GM18519 (cell line): ENCODE measurements around the gene ZNF281.
A peak's percentile ranks its signal among the peaks of the same experiment; 100 is the strongest.

ENCODE experiments used
- ATAC-seq: cut with Tn5 transposase; IDR thresholded peaks from one replicate; pipeline ENCODE4 v1.9.1; 2021; ENCODE audit warnings: mild to moderate bottlenecking, moderate library complexity; ENCODE audit not compliant: unreplicated experiment, low FRiP score

Gene ZNF281

DNA sequence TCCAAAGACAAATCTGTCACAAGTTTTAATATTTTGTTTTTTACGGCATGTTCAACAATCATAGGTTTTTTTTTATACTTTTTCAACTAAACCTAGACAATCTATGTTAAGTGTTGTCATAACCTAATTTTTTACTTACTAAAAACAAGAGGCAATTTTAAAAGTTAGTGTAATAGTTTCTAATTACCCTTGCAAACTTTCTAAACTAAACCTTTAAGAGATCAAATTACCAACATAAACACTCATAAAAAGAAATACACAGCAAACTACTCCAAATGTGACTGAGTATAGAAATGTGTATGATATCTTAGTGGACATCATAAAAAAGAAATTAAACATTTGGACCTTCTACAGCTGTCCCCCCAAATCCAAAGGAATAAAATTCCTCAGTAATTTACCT lies 10.0 kb downstream of the ZNF281 start:
- ATAC-seq: no peak

- ATAC-seq: no peak
Observed at GRCh38 chr1:200398373-200398772, 11.5 kb downstream of the ZNF281 start.

- no peak for ATAC-seq
Observed at GRCh38 chr1:200392625-200393185, 17.1 kb downstream of the ZNF281 start.

- no peak for ATAC-seq
Observed at GRCh38 chr1:200391747-200392146, 18.1 kb downstream of the ZNF281 start.

- no peak for ATAC-seq
Observed at GRCh38 chr1:200388791-200389190, 21.0 kb downstream of the ZNF281 start.

DNA sequence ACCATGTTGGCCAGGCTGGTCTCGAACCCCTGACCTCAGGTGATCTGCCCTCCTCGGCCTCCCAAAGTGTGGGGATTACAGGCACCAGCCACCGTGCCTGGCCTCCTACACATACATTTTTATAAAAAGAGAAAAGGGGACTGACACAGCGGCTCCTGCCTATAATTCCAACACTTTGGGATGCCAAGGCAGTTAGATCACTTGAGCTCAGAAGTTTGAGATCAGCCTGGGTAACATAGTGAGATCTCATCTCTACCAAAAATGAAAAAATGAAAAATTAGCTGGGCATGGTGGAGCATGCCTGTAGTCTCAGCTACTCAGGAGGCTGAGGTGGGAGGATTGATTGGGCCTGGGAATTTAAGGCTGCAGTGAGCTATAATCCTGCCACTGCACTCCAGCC lies 23.4 kb downstream of the ZNF281 start:
- ATAC-seq: no peak

- ATAC-seq: no peak
Observed at GRCh38 chr1:200384818-200385390, 24.9 kb downstream of the ZNF281 start.

- ATAC-seq: no peak
Observed at GRCh38 chr1:200381256-200381984, 28.4 kb downstream of the ZNF281 start.

- ATAC-seq: peak; percentile 31
Observed at GRCh38 chr1:200380589-200381021, 29.2 kb downstream of the ZNF281 start.

DNA sequence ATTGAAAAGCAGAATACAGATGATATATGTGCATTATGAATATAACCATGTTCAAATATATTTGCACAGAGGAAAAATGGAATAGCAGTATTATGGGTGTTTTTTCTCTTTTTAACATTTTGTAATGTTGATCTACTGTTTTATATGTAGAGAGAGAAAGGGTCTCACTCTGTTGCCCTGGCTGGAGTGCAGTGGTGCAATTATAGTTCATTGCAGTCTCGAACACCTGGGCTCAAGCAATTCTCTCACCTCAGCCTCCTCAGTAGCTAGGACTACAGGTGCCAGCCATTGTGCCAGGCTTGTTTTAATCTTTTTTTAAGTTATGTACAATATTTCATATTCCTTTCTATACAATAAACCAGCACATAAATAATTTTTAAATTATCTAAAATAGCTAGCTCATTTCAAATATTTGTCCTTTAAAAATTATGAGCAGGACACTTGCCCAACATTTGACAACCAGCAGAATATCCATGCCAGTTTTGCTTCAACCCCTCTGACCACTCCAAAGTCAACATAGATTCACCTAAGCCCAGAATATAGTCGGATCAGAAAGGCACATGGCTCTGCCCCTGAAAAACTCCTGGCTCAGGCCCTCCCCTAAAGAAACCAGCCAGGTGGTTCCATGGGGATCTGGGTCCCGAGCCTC lies 29.8 kb downstream of the ZNF281 start:
- no peak for ATAC-seq

DNA sequence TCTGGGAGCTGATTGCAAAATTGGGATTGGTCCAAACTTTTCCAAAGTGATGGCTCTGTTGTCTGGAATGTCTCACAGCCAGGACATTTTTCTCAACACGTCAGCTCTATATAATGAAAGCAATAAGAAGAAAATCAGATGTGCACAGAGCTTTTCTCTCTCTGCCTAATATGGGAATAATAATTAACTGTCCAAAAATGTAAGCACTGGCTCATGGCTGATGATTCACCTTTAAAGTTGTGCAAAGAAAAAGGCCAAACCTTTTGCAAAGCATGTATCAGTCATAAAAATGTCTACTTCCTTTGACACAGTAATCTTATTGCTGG lies 30.4 kb downstream of the ZNF281 start:
- no peak for ATAC-seq

DNA sequence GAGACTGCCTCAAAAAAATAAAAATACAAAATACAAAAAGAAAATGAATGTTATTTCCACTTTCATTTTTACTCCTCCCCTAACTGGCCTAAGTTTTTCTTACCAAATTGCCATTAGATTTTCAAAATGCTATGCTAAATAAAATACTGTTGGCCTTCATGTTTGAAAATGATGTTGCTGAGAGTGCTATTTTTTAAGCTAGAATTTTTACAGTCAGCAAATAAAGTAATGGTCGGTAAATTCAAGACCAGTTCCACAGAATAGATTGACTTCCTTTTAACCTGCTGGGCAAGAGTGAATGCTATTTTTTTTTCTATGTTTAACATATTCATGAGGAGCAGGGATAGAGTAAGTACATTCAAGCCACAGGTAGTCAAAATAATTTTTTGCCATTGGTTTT lies 31.7 kb downstream of the ZNF281 start:
- ATAC-seq: no peak

DNA sequence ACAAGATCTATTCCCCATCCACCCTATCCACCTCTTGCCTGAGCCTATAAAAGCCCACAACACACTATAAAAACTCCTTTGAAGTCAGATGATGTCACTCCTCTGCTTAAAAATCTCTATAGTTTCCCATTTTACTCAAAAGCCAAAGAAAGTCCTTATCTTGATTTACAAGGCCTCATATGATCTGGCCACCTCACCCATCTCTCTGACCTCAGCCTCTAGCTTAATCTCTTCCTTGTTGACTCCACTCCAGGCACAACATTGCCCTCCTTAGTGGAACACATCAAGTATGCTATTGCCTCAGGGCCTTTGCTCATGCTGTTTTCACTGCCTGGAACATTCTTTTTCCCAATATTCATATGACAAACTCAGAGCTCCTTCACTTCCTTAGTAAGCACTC lies 33.3 kb downstream of the ZNF281 start:
- ATAC-seq: no peak

DNA sequence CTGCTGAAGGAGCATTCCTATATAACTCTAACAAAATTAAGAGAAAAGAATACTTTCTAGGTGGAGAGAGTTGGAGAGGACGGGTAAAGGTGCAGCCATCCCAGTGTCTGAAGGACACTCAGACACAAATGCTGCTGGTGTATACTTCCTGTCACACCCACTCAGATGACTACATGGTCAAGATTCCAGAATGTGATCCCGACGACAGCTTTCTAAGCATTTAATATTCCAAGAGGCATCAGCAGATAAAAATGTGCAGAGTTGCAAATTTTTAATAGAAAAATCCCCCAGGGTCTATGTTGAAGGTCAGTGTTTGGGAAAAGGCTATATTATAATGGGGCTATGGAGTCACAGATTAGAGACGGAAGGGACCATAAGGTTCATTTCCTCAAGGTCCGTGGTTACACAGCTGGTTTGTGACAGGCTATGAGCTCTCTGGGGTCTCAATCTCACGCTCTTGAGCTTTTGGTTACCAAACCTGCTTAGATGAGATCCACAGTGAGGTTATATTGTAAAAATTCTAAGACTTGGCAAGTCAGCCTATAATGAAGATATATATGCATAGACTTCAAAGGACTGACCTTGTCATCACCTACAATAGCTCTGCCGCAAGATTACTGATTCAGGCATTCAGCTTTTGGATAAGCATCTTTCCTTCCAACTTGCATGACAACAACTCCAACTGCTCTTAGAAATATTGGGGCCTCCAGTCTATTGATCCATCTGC lies 35.1 kb downstream of the ZNF281 start:
- no peak for ATAC-seq

GRCh38 chr1:200373811-200374231 lies 36.0 kb downstream of the ZNF281 start:
- no peak for ATAC-seq

DNA sequence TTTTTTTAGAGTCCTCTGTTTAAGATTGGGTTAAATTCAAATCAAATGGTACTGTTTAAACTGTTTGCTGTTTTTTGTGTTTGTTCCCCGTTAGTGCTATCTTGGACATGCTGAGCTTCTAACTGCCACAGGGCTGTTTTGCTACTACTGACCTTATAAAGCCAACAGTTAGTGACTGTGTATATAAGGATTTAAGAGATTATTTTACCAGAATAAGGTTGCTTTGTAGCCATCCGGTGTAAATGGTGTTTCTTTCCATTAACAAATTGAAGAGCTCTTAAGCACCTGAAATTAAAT lies 37.0 kb downstream of the ZNF281 start:
- no peak for ATAC-seq

DNA sequence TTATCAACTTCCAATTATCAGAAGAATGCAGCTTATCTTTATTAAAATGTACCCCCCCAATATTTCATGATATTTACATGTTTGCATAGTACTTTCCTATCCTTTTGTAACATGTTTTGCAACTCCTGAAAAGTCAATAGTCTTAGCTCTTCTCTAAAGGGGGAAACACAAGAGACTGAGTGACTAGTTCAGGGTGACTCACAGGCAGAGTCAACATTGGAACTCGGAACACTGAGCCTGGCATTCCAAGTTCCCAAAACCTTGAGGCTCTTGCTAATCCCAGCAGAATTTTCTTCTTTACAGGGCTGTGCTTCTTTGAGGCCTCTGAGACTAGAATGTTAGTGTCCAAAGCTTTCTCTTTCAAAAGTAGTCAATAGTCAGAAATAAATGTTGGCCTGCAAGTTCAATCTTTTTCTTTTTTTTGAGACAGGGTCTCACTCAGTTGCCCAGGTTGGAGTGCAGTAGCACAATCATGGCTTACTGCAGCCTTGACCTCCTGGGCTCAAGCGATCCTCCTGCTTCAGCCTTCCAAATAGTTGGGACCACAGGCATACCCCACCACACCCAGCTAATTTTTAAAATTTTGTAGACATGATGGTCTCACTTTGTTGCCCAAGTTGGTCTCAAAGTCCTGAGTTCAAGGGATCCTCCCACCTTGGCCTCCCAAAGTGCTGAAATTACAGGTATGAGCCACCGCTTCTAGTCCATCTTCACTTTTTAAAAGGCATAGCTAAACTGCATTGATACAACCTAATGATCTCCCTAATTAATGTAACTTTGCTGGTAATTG lies 37.5 kb downstream of the ZNF281 start:
- no peak for ATAC-seq

DNA sequence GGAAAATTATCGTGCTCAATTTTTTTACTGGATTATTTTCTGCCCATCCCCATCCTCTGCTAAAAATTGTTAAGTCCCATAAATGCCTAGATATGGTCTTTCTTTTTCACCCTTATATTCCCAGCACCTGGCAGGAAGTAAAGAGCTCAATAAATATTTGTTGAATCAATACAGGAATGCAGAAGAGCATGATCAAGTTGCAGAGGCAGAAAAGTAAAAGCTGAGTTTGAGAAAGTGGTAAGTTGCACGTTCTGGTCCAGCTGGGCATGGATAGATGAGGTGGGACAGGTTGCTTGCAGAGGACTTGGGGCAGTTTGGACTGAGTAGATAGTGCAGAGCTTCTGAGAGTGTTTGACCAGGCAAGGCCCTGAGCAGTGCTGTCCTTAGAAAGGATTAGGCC lies 40.1 kb downstream of the ZNF281 start:
- no peak for ATAC-seq

- no peak for ATAC-seq
Observed at GRCh38 chr1:200369131-200369530, 40.7 kb downstream of the ZNF281 start.

- no peak for ATAC-seq
Observed at GRCh38 chr1:200368556-200368955, 41.3 kb downstream of the ZNF281 start.
